ENCODE measurements around the gene NHERF1. TPM values are rescaled to one million over a fixed set of nuclear protein-coding genes. Genes with fewer than 3 reads are reported as not detected.

NHERF1 gene
- total and polyA plus RNA-seq, 7 donors, result 2.4 to 37.1 (median 4.9) TPM

- H3K36me3 ChIP-seq (ENCODE audit: insufficient read depth in 1 of 2, low read depth in 1 of 2), result no peaks in the 10 kb centered on the region
- no peaks in the 10 kb centered on the region for H3K9me3 ChIP-seq
- no peak overlapping the region for H3K4me3 ChIP-seq
- no peak for DNase-seq
- H3K4me1 ChIP-seq, result no peaks in the 10 kb centered on the region
- no peak for ATAC-seq
- no peak for TF ChIP-seq CTCF (IDR thresholded peaks at IDR 0.05)
- intact Hi-C loops (cut with DNase I), result no loop called here
- WGBS, 3 donors, result 79 to 82% (median 82%) methylated on average over 8 of the region's 8 CpGs
- no peak overlapping the region for H3K27ac ChIP-seq
- H3K27me3 ChIP-seq (ENCODE audit: insufficient read depth in 3 of 3, low read length in 2 of 3), result peaks cover 0 to 22% (median 2%) of the 10 kb centered on the region in 3 donors
These were observed 43.9 kb upstream of the NHERF1 start for GRCh38 chr17:74704544-74704943.

DNA sequence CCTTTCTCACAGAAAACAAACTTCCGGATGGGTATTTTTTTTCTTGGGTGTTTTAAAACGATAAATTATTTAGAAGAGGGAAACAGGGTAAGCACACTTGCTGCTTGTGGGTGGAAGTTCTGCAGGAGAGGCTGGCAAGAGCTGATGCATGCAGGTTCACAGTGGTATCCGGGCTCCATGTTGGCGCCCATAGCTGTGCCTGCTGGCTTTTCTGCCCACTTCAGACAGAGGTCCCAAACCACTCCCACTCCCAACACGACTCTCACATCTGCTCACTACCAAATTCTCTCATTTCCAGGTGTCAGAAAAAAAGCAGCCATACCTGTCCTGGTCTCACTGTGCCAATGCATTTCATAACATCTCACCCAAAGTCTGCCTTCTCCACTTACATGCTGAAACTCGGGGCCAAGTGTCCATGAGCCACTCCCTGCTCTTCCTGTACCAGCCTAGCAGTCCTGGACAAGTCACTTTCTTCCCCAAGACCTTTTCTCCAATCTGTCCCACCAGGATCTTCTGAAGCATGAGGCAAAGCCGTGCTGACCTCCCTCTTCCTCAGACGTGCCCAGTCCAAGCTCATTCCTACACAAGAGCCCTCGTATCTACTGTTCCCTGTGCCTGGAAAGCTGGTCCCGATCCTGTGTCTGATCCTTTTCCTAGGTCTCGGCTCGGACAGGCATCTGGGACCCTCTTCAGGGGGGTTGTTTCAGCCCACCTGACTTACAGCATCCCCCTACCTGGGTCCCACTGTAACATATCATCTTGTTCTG is 37.2 kb upstream of the NHERF1 start:
- 52 to 57% (median 54%) methylated on average over 12 of the region's 12 CpGs for WGBS, 3 donors
- Histone ChIP-seq H3K4me1 (no peaks in the 10 kb centered on the region), H3K9me3 (no peaks in the 10 kb centered on the region), H3K27me3 (ENCODE audit: insufficient read depth in 3 of 3, low read length in 2 of 3) (peaks cover 0 to 24% (median 0%) of the 10 kb centered on the region in 3 donors), H3K36me3 (ENCODE audit: insufficient read depth in 1 of 2, low read depth in 1 of 2) (no peaks in the 10 kb centered on the region), H3K27ac (no peak overlapping the region), H3K4me3 (no peak overlapping the region)
- intact Hi-C loops (cut with DNase I), result no loop called here
- no peak for TF ChIP-seq CTCF (IDR thresholded peaks at IDR 0.05)
- DNase-seq (no peak), ATAC-seq (no peak)

DNA sequence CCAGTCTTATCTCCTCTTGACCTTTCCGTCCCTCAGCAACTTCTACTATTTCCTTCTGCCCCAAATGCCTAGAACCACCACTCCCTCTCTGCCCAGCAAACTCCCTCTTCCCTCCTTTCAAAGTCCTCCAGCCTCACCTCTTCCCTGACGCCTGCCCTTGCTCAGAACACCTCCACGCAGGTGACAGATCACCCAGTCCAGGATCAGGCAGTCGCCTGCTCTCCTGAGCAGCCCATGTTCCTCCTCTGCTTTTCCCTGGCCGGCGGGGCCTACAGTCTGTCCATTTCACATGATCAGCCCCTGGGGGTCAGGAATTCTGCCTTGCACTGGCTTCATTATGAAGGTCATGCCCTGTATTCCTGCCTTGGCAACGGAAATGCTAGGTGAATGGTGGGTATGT is 36.1 kb upstream of the NHERF1 start:
- Histone ChIP-seq H3K36me3 (ENCODE audit: insufficient read depth in 1 of 2, low read depth in 1 of 2) (no peaks in the 10 kb centered on the region), H3K27me3 (ENCODE audit: insufficient read depth in 3 of 3, low read length in 2 of 3) (peaks cover 0 to 24% (median 0%) of the 10 kb centered on the region in 3 donors), H3K9me3 (no peaks in the 10 kb centered on the region), H3K4me3 (no peak overlapping the region), H3K27ac (no peak overlapping the region), H3K4me1 (no peaks in the 10 kb centered on the region)
- 68 to 76% (median 70%) methylated on average over 7 of the region's 7 CpGs for WGBS, 3 donors
- no peak for TF ChIP-seq CTCF (IDR thresholded peaks at IDR 0.05)
- intact Hi-C loops (cut with DNase I), result no loop called here
- ATAC-seq, result no peak
- DNase-seq, result no peak

GRCh38 chr17:74712756-74713155 is 35.7 kb upstream of the NHERF1 start, which contains the start of gene CD300LF:
CD300LF (minus strand) TSS chr17:74712923; CDS start chr17:74712866, 57 bp downstream.
- peaks cover 0 to 24% (median 0%) of the 10 kb centered on the region in 3 donors for H3K27me3 ChIP-seq (ENCODE audit: insufficient read depth in 3 of 3, low read length in 2 of 3)
- 71 to 77% (median 77%) methylated on average over 8 of the region's 8 CpGs for WGBS, 3 donors
- H3K36me3 ChIP-seq (ENCODE audit: insufficient read depth in 1 of 2, low read depth in 1 of 2), result no peaks in the 10 kb centered on the region
- H3K4me1 ChIP-seq, result no peaks in the 10 kb centered on the region
- ATAC-seq, result peak in 1 of 4 donors; percentile 30
- no peak within 1 kb of the TSS for H3K4me3 ChIP-seq
- DNase-seq, result peak in 1 of 2 donors; percentile 27
- no peak for TF ChIP-seq CTCF (IDR thresholded peaks at IDR 0.05)
- H3K9me3 ChIP-seq, result no peaks in the 10 kb centered on the region
- H3K27ac ChIP-seq, result no peak within 1 kb of the TSS
- intact Hi-C loops (cut with DNase I), result no loop called here

Measured in psoas muscle (tissue), 8 donors.